ENCODE measurements around the gene MCOLN2. TPM values are rescaled to one million over a fixed set of nuclear protein-coding genes. Genes with fewer than 3 reads are reported as not detected.

Gene MCOLN2
- polyA plus RNA-seq, 6 donors from 2014 or later: 0.43 to 4.1 (median 1.5) TPM

DNA sequence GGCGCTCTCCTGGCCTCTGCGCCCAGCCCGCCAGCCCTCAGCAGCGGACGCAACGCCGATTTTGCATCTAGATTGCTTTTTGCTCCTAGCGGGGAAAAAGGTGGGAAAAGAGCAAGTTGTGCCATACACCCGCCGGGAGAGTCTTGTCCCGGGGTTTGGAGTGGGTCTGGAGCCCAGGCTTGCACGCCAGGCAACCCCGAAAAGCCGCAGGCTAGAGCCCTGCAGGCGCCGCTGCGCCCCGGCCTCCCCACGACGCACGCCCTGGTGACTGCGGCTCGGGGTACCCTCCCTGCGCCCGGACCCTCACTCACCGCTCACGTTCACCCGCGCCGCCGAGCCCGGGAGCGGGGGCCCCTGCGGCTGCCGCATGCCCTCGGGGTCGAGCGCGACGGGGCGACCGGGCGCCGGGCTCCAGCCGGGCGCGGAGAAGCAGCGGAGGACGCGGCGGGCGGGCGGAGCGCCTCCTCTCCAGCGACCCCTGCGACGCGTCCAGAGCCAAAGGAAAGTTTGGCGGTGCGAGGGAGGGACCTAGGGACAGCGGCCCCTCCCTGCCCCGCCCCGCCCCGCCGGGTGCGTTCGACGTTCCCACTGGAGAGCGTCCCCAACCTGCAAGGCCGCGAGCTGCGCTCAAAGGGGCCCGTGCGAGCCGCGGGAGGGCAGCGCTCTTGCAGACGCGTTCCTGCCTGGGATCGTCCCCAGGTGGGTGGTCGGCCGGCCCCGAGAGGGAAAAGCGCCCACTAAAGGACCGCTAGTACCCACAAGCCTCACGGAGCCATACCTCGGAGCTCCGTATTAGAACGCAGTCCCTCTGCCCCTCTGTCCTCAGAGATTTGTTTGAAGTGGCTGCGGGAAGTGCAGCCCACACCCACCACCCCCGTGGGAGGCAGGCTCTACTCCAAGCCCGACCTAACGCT lies 104.0 kb downstream of the MCOLN2 start, which contains the start of gene LPAR3:
Gene LPAR3, minus strand, starts transcription at position 502 of the 914 bp plus-strand sequence. CDS start 27,086 bp downstream, outside the sequence.
- H3K27ac Mint-ChIP-seq: no peak within 1 kb of the TSS
- peaks cover 56 to 65% (median 63%) of the 10 kb centered on the region in 3 donors for H3K27me3 Mint-ChIP-seq
- DNase-seq (no peak), ATAC-seq (ENCODE audit: low read depth in 2 of 2) (no peak)
- H3K36me3 Mint-ChIP-seq: peaks cover 0 to 7% of the 10 kb centered on the region in 2 donors
- H3K4me3 Mint-ChIP-seq: peak within 1 kb of the TSS in 7 of 8 donors; percentile 7 to 54 (median 33)
- peaks cover 0 to 3% (median 0%) of the 10 kb centered on the region in 7 donors for H3K9me3 Mint-ChIP-seq
- peaks cover 0 to 10% (median 3%) of the 10 kb centered on the region in 3 donors for H3K4me1 Mint-ChIP-seq

DNA sequence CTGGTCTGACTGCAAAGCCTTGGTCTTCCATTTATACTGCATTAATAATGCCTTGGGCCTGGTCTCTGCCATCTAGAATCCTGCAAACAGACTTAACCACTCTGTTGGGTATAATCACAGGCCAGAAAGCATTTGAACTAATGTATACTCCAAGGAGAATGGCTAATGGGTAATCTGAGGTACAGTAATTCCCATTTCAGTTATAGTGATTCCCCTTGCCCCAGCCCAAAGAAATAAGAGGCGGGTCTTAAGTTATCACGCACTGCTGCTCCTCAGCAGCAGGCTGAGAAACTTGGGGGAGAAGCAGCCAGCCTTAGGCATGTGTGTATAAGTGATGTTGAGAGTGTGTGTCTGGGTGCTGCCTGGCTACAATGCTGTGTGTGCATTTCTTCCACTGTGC lies 106.3 kb downstream of the MCOLN2 start:
- Mint-ChIP-seq H3K9me3 (peaks cover 0 to 3% (median 0%) of the 10 kb centered on the region in 7 donors), H3K36me3 (peaks cover 0 to 7% of the 10 kb centered on the region in 2 donors), H3K4me1 (peaks cover 0 to 10% (median 3%) of the 10 kb centered on the region in 3 donors), H3K27me3 (peaks cover 49 to 55% (median 54%) of the 10 kb centered on the region in 3 donors), H3K27ac (no peak overlapping the region), H3K4me3 (peak overlapping the region in 1 of 8 donors; percentile 16)
- DNase-seq: no peak
- ATAC-seq (ENCODE audit: low read depth in 2 of 2): no peak

DNA sequence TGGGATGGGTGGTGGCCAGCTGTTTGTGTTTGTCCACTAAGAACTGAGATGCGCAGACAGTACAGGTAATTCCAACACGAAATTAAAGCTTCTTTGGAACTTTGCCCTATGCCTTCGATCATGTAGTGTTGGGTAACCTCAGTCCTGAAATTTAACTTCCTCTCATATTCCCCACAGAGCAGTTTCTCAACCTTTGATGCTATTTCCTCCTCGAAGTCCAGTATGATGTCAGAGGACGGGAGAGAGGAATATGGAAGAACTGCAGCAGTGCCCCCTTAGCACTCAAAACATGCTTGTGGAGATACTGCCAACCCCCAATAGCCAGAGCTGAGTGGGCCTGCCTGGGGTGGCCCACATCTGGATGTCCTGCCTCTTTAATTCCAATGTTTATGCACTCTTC lies 107.5 kb downstream of the MCOLN2 start:
- peaks cover 45 to 52% (median 48%) of the 10 kb centered on the region in 3 donors for H3K27me3 Mint-ChIP-seq
- DNase-seq: no peak
- no peaks in the 10 kb centered on the region for H3K9me3 Mint-ChIP-seq
- no peak for ATAC-seq (ENCODE audit: low read depth in 2 of 2)
- no peak overlapping the region for H3K4me3 Mint-ChIP-seq
- no peak overlapping the region for H3K27ac Mint-ChIP-seq
- H3K4me1 Mint-ChIP-seq: peaks cover 0 to 10% (median 3%) of the 10 kb centered on the region in 3 donors
- peaks cover 0 to 7% of the 10 kb centered on the region in 2 donors for H3K36me3 Mint-ChIP-seq

DNA sequence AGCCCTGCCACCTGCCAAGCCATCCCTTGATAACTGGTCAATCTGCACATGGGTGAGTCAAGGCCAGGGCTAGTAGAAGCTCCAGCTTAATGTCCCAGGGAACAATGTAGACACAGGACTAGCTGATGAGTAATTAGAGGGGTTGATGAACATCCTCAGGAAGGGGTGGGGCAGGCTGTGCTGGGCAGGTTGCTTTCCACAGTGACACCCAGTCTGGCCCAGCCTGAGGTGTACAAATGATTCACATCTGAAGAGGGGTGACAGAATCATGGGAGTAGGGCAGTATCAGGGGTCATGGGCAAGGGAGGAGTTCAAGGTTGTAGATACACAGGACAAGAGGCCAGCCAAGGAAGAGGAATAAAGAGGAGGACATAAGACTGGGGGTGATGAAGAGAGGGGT lies 108.2 kb downstream of the MCOLN2 start:
- H3K4me1 Mint-ChIP-seq: peaks cover 0 to 9% (median 3%) of the 10 kb centered on the region in 3 donors
- peaks cover 39 to 45% (median 42%) of the 10 kb centered on the region in 3 donors for H3K27me3 Mint-ChIP-seq
- H3K36me3 Mint-ChIP-seq: peaks cover 0 to 7% of the 10 kb centered on the region in 2 donors
- no peak for DNase-seq
- peaks cover 0 to 3% (median 0%) of the 10 kb centered on the region in 7 donors for H3K9me3 Mint-ChIP-seq
- H3K4me3 Mint-ChIP-seq: no peak overlapping the region
- no peak overlapping the region for H3K27ac Mint-ChIP-seq
- ATAC-seq (ENCODE audit: low read depth in 2 of 2): no peak

DNA sequence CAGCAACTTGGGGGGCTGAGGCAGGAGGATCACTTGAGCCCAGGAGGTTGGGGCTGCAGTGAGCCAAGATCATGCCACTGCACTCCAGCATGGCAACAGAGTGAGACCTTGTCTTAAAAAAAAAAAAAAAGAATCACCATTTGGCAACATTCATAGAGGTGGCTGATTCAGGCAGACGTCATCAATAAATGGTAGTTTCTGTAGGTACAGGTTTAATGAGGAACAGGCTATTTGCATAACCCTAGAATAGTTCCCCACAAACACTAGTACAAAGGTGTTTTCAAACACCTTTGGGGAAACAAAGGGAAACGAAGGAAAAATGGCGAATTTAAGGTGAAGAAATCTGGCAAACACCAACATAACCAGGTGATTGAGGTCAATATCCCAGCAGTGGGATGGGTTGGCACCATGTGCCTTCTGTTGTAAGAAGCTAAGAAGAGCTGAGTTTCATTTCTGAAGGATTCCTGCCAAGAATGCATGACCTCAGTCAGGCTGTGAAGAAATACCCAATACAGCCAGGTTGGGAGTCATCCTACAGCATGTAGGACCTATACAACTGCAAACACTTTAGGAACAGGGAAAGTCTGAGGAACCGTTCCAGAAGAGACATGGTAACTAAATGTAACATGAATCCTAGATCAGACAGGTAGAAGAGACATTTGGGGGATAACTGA lies 109.5 kb downstream of the MCOLN2 start:
- no peak overlapping the region for H3K27ac Mint-ChIP-seq
- H3K4me3 Mint-ChIP-seq: no peak overlapping the region
- H3K27me3 Mint-ChIP-seq: peaks cover 33 to 39% (median 38%) of the 10 kb centered on the region in 3 donors

DNA sequence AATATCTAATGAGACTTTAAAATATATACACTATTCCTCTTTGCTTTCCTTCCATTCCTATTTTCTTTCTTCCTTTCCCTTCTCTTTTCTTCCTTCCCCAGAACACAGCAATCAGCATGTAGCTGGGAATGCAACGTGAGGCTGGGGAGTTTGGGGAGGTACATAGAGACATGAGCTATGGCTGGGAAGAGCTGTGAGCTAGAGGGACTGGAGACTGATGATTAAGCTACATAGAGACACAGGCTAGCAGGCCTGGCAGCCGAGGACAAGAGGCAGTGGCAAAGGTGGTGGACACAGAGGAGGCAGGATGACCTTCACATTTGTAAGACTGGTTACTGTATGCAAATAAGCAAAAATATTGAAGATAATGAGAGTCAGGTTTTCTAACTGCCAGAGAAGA lies 111.4 kb downstream of the MCOLN2 start:
- DNase-seq (no peak), ATAC-seq (ENCODE audit: low read depth in 2 of 2) (no peak)
- Mint-ChIP-seq H3K27me3 (peaks cover 25 to 38% (median 34%) of the 10 kb centered on the region in 3 donors), H3K4me3 (no peak overlapping the region), H3K27ac (no peak overlapping the region), H3K36me3 (no peaks in the 10 kb centered on the region), H3K4me1 (no peaks in the 10 kb centered on the region), H3K9me3 (peaks cover 0 to 8% (median 3%) of the 10 kb centered on the region in 7 donors)

More for the DNA sequence above, 109.5 kb downstream of the MCOLN2 start:
- peaks cover 0 to 3% (median 0%) of the 10 kb centered on the region in 7 donors for H3K9me3 Mint-ChIP-seq
- ATAC-seq (ENCODE audit: low read depth in 2 of 2) (no peak), DNase-seq (no peak)
- H3K4me1 Mint-ChIP-seq: peaks cover 0 to 3% (median 2%) of the 10 kb centered on the region in 3 donors
- peaks cover 0 to 7% of the 10 kb centered on the region in 2 donors for H3K36me3 Mint-ChIP-seq

DNA sequence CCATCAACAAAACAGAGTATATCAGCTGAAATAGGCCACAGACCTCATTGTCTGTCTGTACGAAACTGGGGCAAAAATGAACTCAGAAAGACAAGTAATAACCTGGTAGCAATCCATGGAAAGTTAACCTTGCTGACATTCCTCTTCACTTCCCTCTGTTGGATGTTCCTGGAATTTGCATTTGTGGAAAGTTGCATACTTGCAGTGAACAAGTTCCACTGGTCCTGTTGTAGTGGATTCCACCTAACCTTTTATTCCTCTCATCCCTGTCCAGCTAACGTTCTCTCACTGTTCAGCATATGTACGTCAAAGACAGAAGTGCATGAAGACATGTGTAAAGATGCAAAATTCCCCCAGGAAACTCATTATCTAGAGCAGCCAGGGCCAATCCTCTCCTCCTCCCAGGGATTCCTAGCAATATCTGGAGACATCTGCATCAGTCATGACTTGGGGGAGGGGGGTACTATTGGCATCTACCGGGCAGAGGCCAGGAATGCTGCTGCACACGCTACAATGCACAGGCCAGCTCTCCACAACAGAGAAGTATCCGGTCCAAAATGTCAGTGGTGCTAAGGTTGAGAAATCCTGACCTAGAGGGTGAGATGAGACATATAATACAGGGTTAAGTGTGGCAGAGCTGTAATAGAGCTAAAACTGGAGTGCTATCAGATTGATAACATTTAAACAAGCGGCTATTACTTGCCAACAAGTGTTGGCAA lies 112.1 kb downstream of the MCOLN2 start:
- ATAC-seq (ENCODE audit: low read depth in 2 of 2) (no peak), DNase-seq (no peak)
- Mint-ChIP-seq H3K27ac (no peak overlapping the region), H3K9me3 (peaks cover 0 to 8% (median 3%) of the 10 kb centered on the region in 7 donors), H3K27me3 (peaks cover 19 to 42% (median 38%) of the 10 kb centered on the region in 3 donors), H3K4me1 (no peaks in the 10 kb centered on the region), H3K36me3 (no peaks in the 10 kb centered on the region), H3K4me3 (no peak overlapping the region)

DNA sequence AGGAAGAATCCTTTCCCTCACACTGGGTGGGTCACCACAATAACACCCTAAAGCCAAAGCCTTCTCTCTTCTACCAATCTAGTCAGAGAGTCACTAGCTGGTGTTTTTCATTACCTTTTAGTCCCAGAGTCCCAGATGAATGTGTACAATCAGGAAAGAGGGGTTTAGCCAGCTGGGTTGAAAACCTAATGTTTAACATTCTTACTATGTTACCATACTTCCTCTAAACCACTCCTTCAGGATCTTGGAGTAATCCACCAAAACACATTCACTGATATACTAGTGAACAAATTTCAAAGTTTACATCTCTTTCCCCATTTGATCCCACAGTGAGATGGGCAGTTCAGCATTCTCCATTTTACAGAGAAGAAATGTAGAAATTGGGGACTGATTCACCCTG lies 113.6 kb downstream of the MCOLN2 start:
- H3K27me3 Mint-ChIP-seq: peaks cover 15 to 33% (median 33%) of the 10 kb centered on the region in 3 donors
- H3K27ac Mint-ChIP-seq: no peak overlapping the region
- DNase-seq (no peak), ATAC-seq (ENCODE audit: low read depth in 2 of 2) (no peak)
- no peak overlapping the region for H3K4me3 Mint-ChIP-seq
- H3K4me1 Mint-ChIP-seq: no peaks in the 10 kb centered on the region
- no peaks in the 10 kb centered on the region for H3K36me3 Mint-ChIP-seq
- H3K9me3 Mint-ChIP-seq: peaks cover 0 to 8% (median 5%) of the 10 kb centered on the region in 7 donors

DNA sequence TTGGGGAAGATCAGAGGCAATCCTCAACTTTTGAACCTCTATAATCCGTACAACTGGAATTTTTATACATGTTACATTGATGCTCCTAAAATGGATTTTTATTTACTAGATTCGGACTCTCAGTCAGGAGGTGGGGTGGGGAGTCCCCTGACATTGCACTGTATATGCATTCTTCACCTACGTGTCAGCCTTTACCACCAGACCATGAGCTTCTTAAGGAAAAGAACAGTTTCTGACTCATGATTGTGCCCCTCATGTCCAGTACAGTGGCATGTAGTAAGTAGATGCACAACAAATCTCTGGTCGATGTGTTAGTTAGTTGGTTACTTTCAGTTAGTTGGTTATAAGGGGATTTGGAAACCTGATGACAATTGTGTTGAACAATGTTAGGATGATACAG lies 119.3 kb downstream of the MCOLN2 start:
- H3K27ac Mint-ChIP-seq: no peak overlapping the region
- peaks cover 6 to 29% (median 23%) of the 10 kb centered on the region in 3 donors for H3K27me3 Mint-ChIP-seq
- H3K9me3 Mint-ChIP-seq: peaks cover 0 to 8% (median 5%) of the 10 kb centered on the region in 7 donors
- ATAC-seq (ENCODE audit: low read depth in 2 of 2): no peak
- no peak for DNase-seq
- no peaks in the 10 kb centered on the region for H3K4me1 Mint-ChIP-seq
- no peaks in the 10 kb centered on the region for H3K36me3 Mint-ChIP-seq
- H3K4me3 Mint-ChIP-seq: no peak overlapping the region

DNA sequence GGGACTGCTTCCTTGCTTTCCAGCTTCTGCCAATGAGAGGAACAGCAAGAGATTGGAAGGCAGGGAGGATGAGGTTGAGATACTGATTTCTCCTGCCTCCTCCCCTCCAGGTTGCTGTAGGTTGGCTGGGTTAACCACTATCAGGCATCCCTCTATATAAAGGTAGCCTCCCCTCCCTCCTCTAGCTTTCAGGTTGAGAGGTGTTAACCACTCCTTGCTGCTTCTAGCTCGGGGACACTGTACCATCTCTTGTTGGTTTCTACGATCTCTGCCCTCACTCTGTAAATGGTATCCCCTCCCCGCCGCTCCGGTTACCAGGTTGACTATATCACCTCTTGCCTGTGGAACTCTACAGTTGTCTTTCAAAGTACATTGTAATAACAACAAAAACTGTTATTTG lies 120.6 kb downstream of the MCOLN2 start:
- Mint-ChIP-seq H3K4me1 (no peaks in the 10 kb centered on the region), H3K27me3 (peaks cover under 1 to 32% (median 26%) of the 10 kb centered on the region in 3 donors), H3K36me3 (no peaks in the 10 kb centered on the region), H3K9me3 (peaks cover 0 to 3% (median under 1%) of the 10 kb centered on the region in 7 donors), H3K4me3 (no peak overlapping the region), H3K27ac (no peak overlapping the region)
- DNase-seq (no peak), ATAC-seq (ENCODE audit: low read depth in 2 of 2) (no peak)
